GM12873 (cell line): Measurements from ENCODE around the gene MESD.

Experiments used
- CTCF ChIP-seq: IDR thresholded peaks from 2 replicates; pipeline ENCODE4 v1.5.1; 2012; ENCODE audit warnings: low read depth, mild to moderate bottlenecking, moderate library complexity, low read length, control low read depth; ENCODE audit not compliant: insufficient read depth; ENCODE audit errors: missing control alignments

Gene MESD

GRCh38 chr15:80931721-80932512 lies 57.7 kb downstream of the MESD start:
- no peak for TF ChIP-seq CTCF

- no peak for TF ChIP-seq CTCF
These were observed 58.4 kb downstream of the MESD start for GRCh38 chr15:80931191-80931590.

- no peak for TF ChIP-seq CTCF
These were observed 59.9 kb downstream of the MESD start for GRCh38 chr15:80929689-80930088.

GRCh38 chr15:80929225-80929624 lies 60.4 kb downstream of the MESD start:
- TF ChIP-seq CTCF = no peak

GRCh38 chr15:80926126-80926525 lies 63.5 kb downstream of the MESD start:
- TF ChIP-seq CTCF = no peak

- TF ChIP-seq CTCF = no peak
These were observed 64.0 kb downstream of the MESD start for GRCh38 chr15:80925597-80926059.

- TF ChIP-seq CTCF = no peak
These were observed 65.3 kb downstream of the MESD start for GRCh38 chr15:80924278-80924677.

GRCh38 chr15:80923668-80924067 lies 66.0 kb downstream of the MESD start:
- no peak for TF ChIP-seq CTCF
